Tibial nerve (tissue), 4 donors: Measurements from ENCODE around the gene CTNNA3. TPM values are rescaled to one million over a fixed set of nuclear protein-coding genes. Genes with fewer than 3 reads are reported as not detected.

Experiments
- DNase-seq, 2 donors: peaks; one replicate each; pipeline ENCODE4 v3.0.0-alpha.2; 2019; ENCODE audit warnings: low spot score in 2 of 2
- H3K27ac ChIP-seq, 4 donors: fragments of 200-600 bp; sonication (generic) in 3 of 4; one replicate each; pipeline ENCODE4 v1.5.1; 2017 to 2019; ENCODE audit warnings: mild to moderate bottlenecking in 1 of 4
- H3K27me3 ChIP-seq, 2 donors: fragments of 200-600 bp; sonication (generic) in 1 of 2; one replicate each; pipeline versions ENCODE4 v1.5.1 to v1.6.0; 2017 to 2019
- H3K36me3 ChIP-seq, 3 donors: fragments of 200-600 bp; sonication (generic); one replicate each; pipeline ENCODE4 v1.5.1; 2018 to 2019
- H3K4me1 ChIP-seq, 4 donors: fragments of 200-600 bp; sonication (generic) in 3 of 4; one replicate each; pipeline ENCODE4 v1.5.1; 2017 to 2019
- H3K4me3 ChIP-seq, 4 donors: fragments of 200-600 bp; sonication (generic) in 3 of 4; one replicate each; pipeline ENCODE4 v1.5.1; 2017 to 2019; ENCODE audit warnings: mild to moderate bottlenecking in 1 of 4, moderate library complexity in 1 of 4
- H3K9me3 ChIP-seq, 4 donors: fragments of 200-600 bp; sonication (generic) in 3 of 4; one replicate each; pipeline ENCODE4 v1.5.1; 2017 to 2019
- EP300 ChIP-seq, 2 donors: sonication (generic); formaldehyde crosslinking; IDR thresholded peaks; one replicate each; pipeline ENCODE4 v1.6.1; 2017; ENCODE audit warnings: antibody characterized with exemption in 2 of 2, mild to moderate bottlenecking in 1 of 2
- POLR2A ChIP-seq, 2 donors: fragments of 450-650 bp; IDR thresholded peaks; one replicate each; pipeline ENCODE4 v1.6.1; 2017; ENCODE audit warnings: antibody characterized with exemption in 2 of 2, mild to moderate bottlenecking in 2 of 2, moderate library complexity in 2 of 2
- WGBS, 2 donors: methylation state at CpG; one replicate each; pipeline ENCODE4 v1.1.5; 2018; 5-methylcytosine and 5-hydroxymethylcytosine counted together
- total RNA-seq, 4 donors: library from RNA; depleted of rRNA; stranded (reverse); fragments of >200 nt; gene quantifications; one replicate each; pipeline ENCODE4 v1.1.0, GENCODE V29; 2016
- TF ChIP-seq, protein P1 (sequence below), 5 experiments: fragments of 200-600 bp in 3 of 5; fragments of 450-650 bp in 2 of 5; sonication (generic) in 3 of 5; IDR thresholded peaks; one replicate each; pipeline ENCODE4 v1.5.1; 2016 to 2019; ENCODE audit warnings: antibody characterized with exemption in 5 of 5, mild to moderate bottlenecking in 3 of 5, moderate library complexity in 2 of 5

Gene CTNNA3
- total RNA-seq, 4 donors from 2014 or later: 15.9 to 36.1 (median 23.1) TPM

DNA sequence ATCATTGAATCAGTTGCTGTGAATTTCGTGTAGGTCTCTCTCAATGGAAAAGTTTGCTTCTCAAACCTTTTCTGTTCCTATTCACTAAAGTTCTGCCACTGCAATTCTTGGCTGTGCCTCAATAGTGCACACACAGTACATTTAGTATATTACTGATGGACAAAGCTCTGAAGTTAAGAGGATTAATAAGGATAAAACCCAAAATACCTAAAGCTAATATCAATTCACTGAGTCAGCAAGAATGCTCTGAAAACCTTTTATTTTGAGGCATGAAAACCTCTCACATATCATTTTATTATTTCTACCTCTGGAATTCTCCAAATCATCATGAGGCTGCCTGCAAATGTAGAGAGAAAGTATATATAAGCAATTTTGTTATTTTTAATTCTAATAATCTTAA is 1403.5 kb downstream of the CTNNA3 start:
- 60 to 69% methylated on average over 1 of the region's 1 CpG for WGBS, 2 donors
- Histone ChIP-seq H3K36me3 (no peaks in the 10 kb centered on the region), H3K9me3 (no peaks in the 10 kb centered on the region), H3K27me3 (no peaks in the 10 kb centered on the region), H3K4me1 (no peaks in the 10 kb centered on the region), H3K4me3 (no peak overlapping the region), H3K27ac (no peak overlapping the region)
- TF ChIP-seq POLR2A (IDR thresholded peaks at IDR 0.05): no peak
- TF ChIP-seq, protein P1, sequence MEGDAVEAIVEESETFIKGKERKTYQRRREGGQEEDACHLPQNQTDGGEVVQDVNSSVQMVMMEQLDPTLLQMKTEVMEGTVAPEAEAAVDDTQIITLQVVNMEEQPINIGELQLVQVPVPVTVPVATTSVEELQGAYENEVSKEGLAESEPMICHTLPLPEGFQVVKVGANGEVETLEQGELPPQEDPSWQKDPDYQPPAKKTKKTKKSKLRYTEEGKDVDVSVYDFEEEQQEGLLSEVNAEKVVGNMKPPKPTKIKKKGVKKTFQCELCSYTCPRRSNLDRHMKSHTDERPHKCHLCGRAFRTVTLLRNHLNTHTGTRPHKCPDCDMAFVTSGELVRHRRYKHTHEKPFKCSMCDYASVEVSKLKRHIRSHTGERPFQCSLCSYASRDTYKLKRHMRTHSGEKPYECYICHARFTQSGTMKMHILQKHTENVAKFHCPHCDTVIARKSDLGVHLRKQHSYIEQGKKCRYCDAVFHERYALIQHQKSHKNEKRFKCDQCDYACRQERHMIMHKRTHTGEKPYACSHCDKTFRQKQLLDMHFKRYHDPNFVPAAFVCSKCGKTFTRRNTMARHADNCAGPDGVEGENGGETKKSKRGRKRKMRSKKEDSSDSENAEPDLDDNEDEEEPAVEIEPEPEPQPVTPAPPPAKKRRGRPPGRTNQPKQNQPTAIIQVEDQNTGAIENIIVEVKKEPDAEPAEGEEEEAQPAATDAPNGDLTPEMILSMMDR (IDR thresholded peaks at IDR 0.05): no peak
- no peak for DNase-seq

DNA sequence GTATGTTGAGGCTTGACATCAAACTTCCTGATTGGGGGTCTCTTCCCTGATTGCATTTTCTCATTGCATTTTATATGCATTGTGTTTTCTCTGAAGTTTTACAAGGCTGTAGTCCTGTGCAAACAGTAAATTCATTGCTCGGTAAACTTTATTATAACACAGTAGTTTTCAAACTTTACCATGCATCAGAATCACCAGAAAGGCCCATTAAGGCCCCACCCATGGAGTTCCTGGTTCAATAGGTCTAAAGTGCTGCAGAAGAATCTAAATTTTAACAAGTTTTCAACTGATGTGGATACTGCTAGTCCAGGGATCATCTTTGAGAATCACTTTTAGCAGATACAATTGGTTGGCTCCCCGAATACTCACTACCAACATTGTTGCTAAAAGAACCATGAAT is 1404.9 kb downstream of the CTNNA3 start:
- no peak overlapping the region for H3K4me3 ChIP-seq
- H3K4me1 ChIP-seq: no peaks in the 10 kb centered on the region
- WGBS, 2 donors: 67 to 92% methylated on average over 2 of the region's 2 CpGs
- H3K27me3 ChIP-seq: no peaks in the 10 kb centered on the region
- H3K9me3 ChIP-seq: no peaks in the 10 kb centered on the region
- DNase-seq: no peak
- H3K36me3 ChIP-seq: no peaks in the 10 kb centered on the region
- TF ChIP-seq POLR2A (IDR thresholded peaks at IDR 0.05): no peak
- no peak for TF ChIP-seq EP300 (IDR thresholded peaks at IDR 0.05)
- TF ChIP-seq, protein P1 (IDR thresholded peaks at IDR 0.05): no peak
- no peak overlapping the region for H3K27ac ChIP-seq

DNA sequence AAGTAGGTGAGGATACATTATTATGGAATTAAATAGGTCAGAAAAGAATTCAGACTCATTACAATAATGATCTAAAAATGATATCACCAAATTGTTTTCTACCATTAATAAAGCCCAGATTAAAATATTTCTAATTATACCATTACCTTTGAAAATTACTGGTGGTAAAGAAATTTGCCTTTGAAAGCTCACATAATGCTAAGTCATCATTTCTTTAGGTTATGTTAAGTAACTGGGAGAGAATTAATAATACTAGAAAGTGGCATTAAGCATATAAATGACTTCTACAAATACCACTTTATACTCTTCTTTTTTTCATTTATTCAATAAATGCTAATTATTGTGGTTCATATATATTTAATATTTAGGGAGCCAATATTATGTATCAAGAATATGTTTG is 1411.4 kb downstream of the CTNNA3 start:
- Histone ChIP-seq H3K27me3 (no peaks in the 10 kb centered on the region), H3K36me3 (no peaks in the 10 kb centered on the region), H3K4me3 (no peak overlapping the region), H3K9me3 (no peaks in the 10 kb centered on the region), H3K27ac (no peak overlapping the region), H3K4me1 (no peaks in the 10 kb centered on the region)
- no peak for DNase-seq
- TF ChIP-seq, protein P1 (IDR thresholded peaks at IDR 0.05): no peak
- no peak for TF ChIP-seq POLR2A (IDR thresholded peaks at IDR 0.05)
- TF ChIP-seq EP300 (IDR thresholded peaks at IDR 0.05): no peak

- Histone ChIP-seq H3K36me3 (no peaks in the 10 kb centered on the region), H3K4me1 (no peaks in the 10 kb centered on the region), H3K9me3 (no peaks in the 10 kb centered on the region), H3K27me3 (no peaks in the 10 kb centered on the region), H3K27ac (no peak overlapping the region), H3K4me3 (no peak overlapping the region)
- 91 to 92% methylated on average over 4 of the region's 4 CpGs for WGBS, 2 donors
- TF ChIP-seq EP300 (IDR thresholded peaks at IDR 0.05) (no peak), POLR2A (IDR thresholded peaks at IDR 0.05) (no peak)
- TF ChIP-seq, protein P1 (IDR thresholded peaks at IDR 0.05): no peak
- no peak for DNase-seq
Observed at GRCh38 chr10:66283874-66284464, 1412.0 kb downstream of the CTNNA3 start.

- no peak overlapping the region for H3K27ac ChIP-seq
Observed at GRCh38 chr10:66283064-66283463, 1412.9 kb downstream of the CTNNA3 start.

More at GRCh38 chr10:66283064-66283463, 1412.9 kb downstream of the CTNNA3 start:
- Histone ChIP-seq H3K4me1 (no peaks in the 10 kb centered on the region), H3K9me3 (no peaks in the 10 kb centered on the region), H3K27me3 (no peaks in the 10 kb centered on the region), H3K4me3 (no peak overlapping the region), H3K36me3 (no peaks in the 10 kb centered on the region)
- no peak for TF ChIP-seq POLR2A (IDR thresholded peaks at IDR 0.05)
- TF ChIP-seq, protein P1 (IDR thresholded peaks at IDR 0.05): no peak
- TF ChIP-seq EP300 (IDR thresholded peaks at IDR 0.05): no peak
- WGBS, 2 donors: 80 to 87% methylated on average over 2 of the region's 2 CpGs
- no peak for DNase-seq
